Femur (tissue), 1 donor: ENCODE data around the gene RDH16.
"Not testable (repeated sequence)": the region's sequence is repeated elsewhere in the genome, so short reads cannot be mapped to it uniquely, and the experiment has no call there.

Experiments used
- DNase-seq: peaks from one replicate; pipeline ENCODE4 v3.0.0-alpha.2; 2017

Gene RDH16

GRCh38 chr12:56988207-56988739 lies 30.9 kb upstream of the RDH16 start:
- no peak for DNase-seq

DNA sequence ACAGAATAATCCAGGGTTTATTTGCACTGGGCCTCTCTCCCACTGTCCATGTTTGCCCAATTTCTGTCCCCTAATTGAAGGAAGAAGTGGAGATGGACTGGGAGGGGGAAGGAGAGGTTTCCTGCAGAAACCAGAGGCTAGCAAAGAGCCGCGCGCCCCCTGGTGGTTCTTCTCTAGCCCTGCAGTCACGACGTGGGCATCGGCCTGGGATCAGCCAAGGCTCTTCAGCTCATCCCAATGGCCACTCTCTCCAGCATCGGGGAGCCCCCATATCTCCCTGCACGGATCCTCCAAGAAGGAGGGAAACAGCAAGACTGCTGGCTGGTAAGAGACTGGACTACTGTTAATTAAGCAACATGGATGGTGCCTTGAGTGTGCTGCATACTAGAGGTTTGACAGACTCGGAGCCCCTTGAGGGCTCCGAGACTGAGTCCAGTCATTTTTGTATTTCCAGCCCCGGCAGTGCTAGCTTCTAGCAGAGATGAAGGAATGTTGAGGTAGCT lies 30.2 kb upstream of the RDH16 start:
- peak; percentile 87 for DNase-seq

DNA sequence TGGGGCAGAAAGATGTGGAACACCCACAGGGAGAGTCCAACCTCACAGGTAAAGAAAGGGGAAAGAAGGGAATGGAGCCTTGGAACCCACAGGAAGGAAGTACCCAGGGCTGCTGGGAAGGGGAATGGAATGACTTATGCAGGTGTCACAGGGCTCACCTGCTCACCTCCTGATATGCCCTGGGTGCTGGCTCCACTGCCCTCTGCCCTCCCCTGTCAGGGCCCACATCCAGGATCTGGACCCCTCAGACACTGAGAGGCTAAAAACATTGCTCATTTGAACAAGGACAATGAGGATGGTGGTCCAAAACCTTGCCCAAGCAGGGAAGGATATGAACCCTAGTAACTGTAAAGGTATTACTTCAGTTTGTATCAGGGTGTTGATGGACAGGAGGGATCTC lies 29.6 kb upstream of the RDH16 start:
- DNase-seq = no peak

DNA sequence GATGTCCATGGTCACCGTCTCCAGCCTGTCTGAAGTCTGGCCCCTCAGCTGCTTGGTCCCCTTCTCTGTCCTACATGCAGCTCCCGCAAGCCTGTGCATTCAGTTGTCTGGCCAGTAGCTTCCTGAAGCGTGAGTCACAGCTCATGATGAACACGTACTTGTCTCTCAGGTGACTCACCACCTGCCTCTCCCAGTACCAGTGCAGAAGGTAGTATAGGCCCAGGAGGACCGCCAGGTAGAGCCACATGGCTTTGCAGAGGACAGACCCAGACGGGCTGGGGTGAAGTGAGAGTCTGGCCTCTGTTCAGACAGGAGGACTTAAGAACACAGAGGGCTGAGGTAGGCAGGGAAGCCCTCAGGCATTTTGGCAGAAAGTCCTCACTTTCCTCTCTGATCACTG lies 28.3 kb upstream of the RDH16 start:
- not testable (repeated sequence) for DNase-seq

GRCh38 chr12:56983386-56983785 lies 26.0 kb upstream of the RDH16 start:
- DNase-seq = no peak

GRCh38 chr12:56982578-56983236 lies 25.3 kb upstream of the RDH16 start:
- DNase-seq = not testable (repeated sequence)

- DNase-seq = no peak
Measured at GRCh38 chr12:56980941-56981530, 23.6 kb upstream of the RDH16 start.

DNA sequence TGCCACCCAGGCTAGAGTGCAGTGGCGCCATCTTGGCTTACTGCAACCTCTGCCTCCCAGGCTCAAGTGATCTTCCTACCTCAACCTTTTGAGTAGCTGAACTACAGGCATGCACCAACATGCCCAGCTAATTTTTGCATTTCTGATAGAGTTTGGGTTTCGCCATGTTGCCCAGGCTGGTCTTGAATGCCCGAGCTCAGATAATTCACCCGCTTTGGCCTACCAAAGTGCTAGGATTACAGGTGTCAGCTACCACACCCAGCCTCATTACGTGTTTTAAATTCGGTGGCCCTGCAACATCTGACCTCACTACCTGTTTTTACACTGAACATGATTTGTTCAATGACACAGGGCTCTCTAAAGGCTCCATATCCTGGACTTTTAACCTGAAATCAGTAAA lies 22.9 kb upstream of the RDH16 start:
- no peak for DNase-seq

DNA sequence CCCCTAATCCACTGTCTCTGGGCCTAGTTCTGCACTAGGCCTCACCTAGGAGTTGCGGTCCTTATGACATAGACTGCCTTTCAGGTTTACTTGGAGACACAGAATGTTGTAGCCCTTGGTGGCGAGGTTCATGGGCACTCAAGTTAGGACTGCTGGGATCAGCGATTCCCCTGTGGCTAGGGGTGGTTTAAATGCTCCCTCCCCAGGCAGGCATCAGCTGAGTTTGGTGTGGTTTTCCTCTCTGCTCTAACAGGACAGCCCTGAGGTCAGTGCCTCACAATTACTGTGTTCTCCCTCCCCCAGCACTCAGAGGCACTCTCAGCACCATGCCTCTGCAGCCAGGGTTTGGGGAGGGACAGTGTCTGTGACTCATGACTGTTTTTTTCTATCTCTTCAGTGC lies 22.2 kb upstream of the RDH16 start:
- DNase-seq = no peak

DNA sequence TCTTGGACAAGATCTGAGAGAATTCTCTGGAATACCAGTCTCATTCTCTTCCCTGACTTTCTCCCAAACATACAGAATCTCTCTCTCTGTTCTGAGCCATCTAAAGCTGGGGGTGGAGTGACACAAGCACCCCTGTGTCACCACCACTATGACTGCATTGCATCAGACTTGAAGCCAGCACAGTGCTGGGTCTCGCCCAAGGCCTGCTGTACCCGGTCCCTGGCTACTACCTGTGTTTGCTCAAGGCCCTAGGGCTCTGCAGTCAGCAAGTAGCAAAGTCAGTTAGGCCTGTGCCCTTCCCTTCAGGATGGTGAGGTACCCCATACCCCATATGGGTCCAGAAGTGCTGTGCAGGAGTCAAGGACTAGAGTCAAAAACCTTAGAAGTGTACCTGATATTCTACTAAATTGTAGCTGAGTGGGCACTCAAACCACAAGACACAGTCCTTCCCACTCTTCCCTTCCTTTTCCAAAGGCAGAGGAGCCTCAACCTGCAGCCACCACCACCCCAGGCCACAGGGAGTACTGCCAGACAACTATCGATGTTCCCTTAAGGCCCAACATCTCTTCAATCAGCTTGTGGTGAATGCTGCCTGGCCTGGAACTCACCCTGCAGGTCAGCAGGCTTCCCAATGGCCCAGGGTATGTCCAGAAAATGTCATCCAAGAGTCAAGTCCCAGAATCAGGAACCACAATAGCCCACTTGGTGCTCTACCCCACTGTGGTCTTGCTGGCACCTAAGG lies 21.2 kb upstream of the RDH16 start:
- no peak for DNase-seq

GRCh38 chr12:56977361-56977760 lies 20.0 kb upstream of the RDH16 start:
- not testable (repeated sequence) for DNase-seq

- not testable (repeated sequence) for DNase-seq
Measured at GRCh38 chr12:56974224-56974623, 16.8 kb upstream of the RDH16 start.

GRCh38 chr12:56968910-56969309 lies 11.5 kb upstream of the RDH16 start:
- DNase-seq = not testable (repeated sequence)

- DNase-seq = not testable (repeated sequence)
Measured at GRCh38 chr12:56965997-56966642, 8.7 kb upstream of the RDH16 start.

GRCh38 chr12:56965124-56965523 lies 7.7 kb upstream of the RDH16 start:
- DNase-seq = not testable (repeated sequence)

GRCh38 chr12:56963557-56963956 lies 6.1 kb upstream of the RDH16 start:
- not testable (repeated sequence) for DNase-seq

GRCh38 chr12:56962247-56962646 lies 4.8 kb upstream of the RDH16 start:
- DNase-seq = not testable (repeated sequence)

DNA sequence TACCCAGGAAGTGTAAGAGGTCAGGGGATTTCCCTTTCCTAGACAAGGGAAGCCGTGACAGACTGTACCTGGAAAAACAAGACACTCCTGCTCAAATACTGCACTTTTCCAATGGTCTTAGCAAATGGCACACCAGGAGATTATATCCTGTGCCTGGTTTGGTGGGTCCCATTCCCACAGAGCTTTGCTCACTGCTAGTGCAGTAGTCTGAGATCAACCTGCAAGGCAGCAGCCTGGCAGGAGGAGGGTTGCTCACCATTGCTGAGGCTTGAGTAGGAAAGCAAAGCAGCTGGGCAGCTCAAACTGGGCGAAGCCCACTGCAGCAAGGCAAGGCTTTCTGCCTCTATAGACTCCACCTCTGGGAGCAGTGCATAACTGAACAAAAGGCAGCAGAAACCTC lies 1.0 kb upstream of the RDH16 start:
- no peak for DNase-seq

DNA sequence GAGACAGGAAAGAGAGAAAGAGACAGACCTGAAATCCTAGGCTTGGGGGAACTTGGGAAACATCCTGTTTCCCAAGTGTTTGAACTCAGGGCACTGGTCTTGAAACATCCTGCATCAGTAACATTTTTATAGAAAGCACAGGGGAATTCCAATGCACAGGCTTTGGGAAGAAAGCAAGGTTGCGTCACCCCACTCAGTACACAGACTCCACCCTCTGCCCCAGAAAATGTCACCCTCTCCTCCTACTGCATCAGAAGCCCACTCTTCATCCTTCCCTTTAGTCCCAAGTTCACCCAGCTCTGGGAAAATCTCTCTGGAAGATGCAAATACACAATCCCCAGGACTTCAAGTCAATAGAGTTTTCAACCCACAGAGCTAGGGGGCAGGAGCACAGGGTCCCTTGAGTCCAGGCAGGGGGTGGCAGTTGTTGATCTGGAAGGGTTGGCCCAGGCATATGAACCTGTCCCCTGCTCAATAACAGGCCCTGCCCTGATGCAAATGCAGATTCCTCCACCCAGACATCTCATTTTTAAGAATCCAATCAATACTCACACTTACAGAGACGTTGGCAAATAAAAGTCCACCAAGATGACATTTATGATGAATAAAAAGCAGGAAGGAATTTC lies 1.7 kb downstream of the RDH16 start:
- DNase-seq = no peak

GRCh38 chr12:56954958-56955355 lies 2.5 kb downstream of the RDH16 start:
- no peak for DNase-seq

- DNase-seq = no peak
Measured at GRCh38 chr12:56954057-56954957, 3.1 kb downstream of the RDH16 start.

DNA sequence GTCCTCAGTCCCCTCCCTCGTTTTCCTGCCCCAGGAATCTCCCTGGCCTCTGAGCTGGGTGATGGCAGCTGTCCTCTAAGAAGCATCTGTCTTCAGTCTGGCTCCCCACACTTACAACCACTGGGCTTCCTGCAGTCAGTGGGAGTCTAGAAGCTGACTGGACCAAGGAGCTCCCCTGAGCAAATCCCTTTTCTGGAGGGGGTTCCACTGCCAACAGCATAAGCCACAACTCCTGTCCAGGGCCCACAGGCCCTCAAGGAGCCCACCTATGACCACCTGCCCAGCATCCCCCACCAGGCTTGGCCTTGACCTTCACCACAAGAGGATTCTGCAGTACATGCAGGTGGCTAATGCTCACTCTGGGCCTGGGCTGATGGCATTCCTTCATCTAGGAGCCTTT lies 4.1 kb downstream of the RDH16 start:
- DNase-seq = no peak
